HepG2 (cell line): ENCODE data around the gene CCDC3. TPM values are rescaled to one million over a fixed set of nuclear protein-coding genes. Genes with fewer than 3 reads are reported as not detected.

Experiments
- ATAC-seq: fragments of 200-7000 bp; cut with Tn5 transposase; 3 replicates; pipeline ENCODE4 v1.9.1; 2020; ENCODE audit warnings: mild to moderate bottlenecking, moderate library complexity
- BruUV-seq: library from RNA; stranded (reverse); fragments of 400-500 nt; replicated peaks from 2 replicates; lab custom pipeline; 2021; lab: Mats Ljungman, UMichigan
- CTCF ChIA-PET: fragments of 300-600 bp; formaldehyde crosslinking; extraction: SDS; loops from one replicate; lab custom pipeline; 2021; ENCODE audit warnings: low total read pairs, inconsistent platforms, low intra/inter-chr PET ratio; lab: Yijun Ruan, JAX
- POLR2A ChIA-PET: fragments of 350-600 bp; sonication (Branson Sonifier 250); formaldehyde crosslinking; loops from one replicate; lab custom pipeline; 2020; ENCODE audit warnings: antibody characterized with exemption, inconsistent platforms; lab: Yijun Ruan, JAX
- DNase-seq: peaks from one replicate; pipeline ENCODE4 v3.0.0-alpha.2; 2015; ENCODE audit warnings: low spot score
- FAIRE-seq: peaks from 3 replicates; lab custom pipeline; 2011; peaks lifted over from hg19 to GRCh38; lab: Jason Lieb, UNC
- H2AFZ ChIP-seq: one replicate; pipeline ENCODE4 v1.6.1; 2011; ENCODE audit warnings: low read length, inconsistent platforms
- H3K27ac ChIP-seq: fragments of 300-600 bp; 3 replicates; pipeline ENCODE4 v1.8.0; 2011; ENCODE audit warnings: mixed run types, mild to moderate bottlenecking, mixed read lengths, low read length, inconsistent platforms; ENCODE audit not compliant: insufficient read depth; ENCODE audit errors: extremely low read length
- H3K27me3 ChIP-seq, 2 experiments: fragments of 200-600 bp in 1 of 2; 2 replicates in 1 of 2; 3 replicates in 1 of 2; pipeline versions ENCODE4 v1.6.0 to v1.8.0; 2011; ENCODE audit warnings: low read length in 2 of 2, mild to moderate bottlenecking in 2 of 2, moderate library complexity in 2 of 2, inconsistent platforms in 1 of 2; ENCODE audit not compliant: insufficient read depth in 2 of 2, control insufficient read depth in 1 of 2
- H3K36me3 ChIP-seq, 2 experiments: fragments of 200-600 bp in 1 of 2; replicated peaks in 1 of 2; 2 replicates in 1 of 2; 3 replicates in 1 of 2; pipeline versions ENCODE4 v1.5.1 to v1.8.0; 2011; ENCODE audit warnings: low read length in 2 of 2, inconsistent platforms in 1 of 2; ENCODE audit not compliant: insufficient read depth in 2 of 2, control insufficient read depth in 1 of 2
- H3K4me1 ChIP-seq: 2 replicates; pipeline ENCODE4 v1.5.1; 2012; ENCODE audit warnings: low read length, inconsistent platforms; ENCODE audit not compliant: insufficient read depth
- H3K4me2 ChIP-seq: 2 replicates; pipeline ENCODE4 v1.6.0; 2011; ENCODE audit warnings: low read depth, low read length, inconsistent platforms
- H3K4me3 ChIP-seq, 3 experiments: fragments of 200-600 bp in 1 of 3; sonication (generic), shearing (Covaris generic) in 1 of 3; replicated peaks in 1 of 3; 2 replicates each; pipeline ENCODE4 v1.5.1; 2011 to 2016; ENCODE audit warnings: low read length in 3 of 3, inconsistent platforms in 2 of 3, low read depth in 2 of 3, mild to moderate bottlenecking in 2 of 3, control low read depth in 1 of 3, mixed read lengths in 1 of 3; ENCODE audit not compliant: insufficient read depth in 1 of 3
- H3K79me2 ChIP-seq: one replicate; pipeline ENCODE4 v1.6.1; 2011; ENCODE audit warnings: low read length, inconsistent platforms; ENCODE audit not compliant: insufficient read depth
- H3K9ac ChIP-seq: 2 replicates; pipeline ENCODE4 v1.6.0; 2011; ENCODE audit warnings: mild to moderate bottlenecking, low read depth, low read length, inconsistent platforms; ENCODE audit not compliant: insufficient read depth
- H3K9me3 ChIP-seq: 2 replicates; pipeline ENCODE4 v1.5.1; 2012; ENCODE audit warnings: mild to moderate bottlenecking, low read length
- H4K20me1 ChIP-seq: 2 replicates; pipeline ENCODE4 v1.6.0; 2011; ENCODE audit warnings: inconsistent platforms, mild to moderate bottlenecking, low read length, moderate library complexity; ENCODE audit not compliant: insufficient read depth
- AGO1 ChIP-seq: fragments of 200-400 bp; formaldehyde crosslinking; IDR thresholded peaks from 2 replicates; pipeline ENCODE4 v1.6.1; 2017; ENCODE audit warnings: mild to moderate bottlenecking, low read depth, low read length, moderate library complexity; ENCODE audit not compliant: poor library complexity, severe bottlenecking
- ETV5 ChIP-seq: IDR thresholded peaks from 2 replicates; pipeline ENCODE4 v1.6.1; 2018; ENCODE audit warnings: missing biosample characterization, missing genetic modification reagents, inconsistent platforms, borderline replicate concordance
- FOXK1 ChIP-seq: sonication (generic); formaldehyde crosslinking; IDR thresholded peaks from 2 replicates; pipeline ENCODE4 v1.4.0; 2020; ENCODE audit warnings: low read depth, missing genetic modification reagents, borderline replicate concordance
- FOXP1 ChIP-seq, 2 experiments: fragments of 450-650 bp in 1 of 2; IDR thresholded peaks; 2 replicates each; pipeline ENCODE4 v1.6.1; 2017 to 2018; ENCODE audit warnings: antibody characterized with exemption in 1 of 2
- HIVEP1 ChIP-seq: sonication (generic); formaldehyde crosslinking; IDR thresholded peaks from 2 replicates; pipeline ENCODE4 v1.4.0; 2020; ENCODE audit warnings: mild to moderate bottlenecking, missing genetic modification reagents
- HNRNPUL1 ChIP-seq: fragments of 200-400 bp; formaldehyde crosslinking; IDR thresholded peaks from 2 replicates; pipeline ENCODE4 v1.6.1; 2017; ENCODE audit warnings: low read depth, mild to moderate bottlenecking, low read length, moderate library complexity
- MXI1 ChIP-seq: IDR thresholded peaks from 3 replicates; pipeline ENCODE4 v1.6.1; 2012; ENCODE audit warnings: low read depth, low read length, inconsistent platforms, borderline replicate concordance
- PHB2 ChIP-seq: fragments of 450-650 bp; IDR thresholded peaks from 2 replicates; pipeline ENCODE4 v1.6.1; 2018; ENCODE audit not compliant: partially characterized antibody
- PHF21A ChIP-seq: sonication (generic); formaldehyde crosslinking; IDR thresholded peaks from 2 replicates; pipeline ENCODE4 v1.5.0; 2020; ENCODE audit warnings: mild to moderate bottlenecking, missing genetic modification reagents
- SALL1 ChIP-seq: sonication (generic); formaldehyde crosslinking; IDR thresholded peaks from 2 replicates; pipeline ENCODE4 v1.8.0; 2022; ENCODE audit warnings: mild to moderate bottlenecking, missing genetic modification reagents
- TOPORS ChIP-seq: sonication (generic); formaldehyde crosslinking; IDR thresholded peaks from 2 replicates; pipeline ENCODE4 v1.8.0; 2023; ENCODE audit warnings: mild to moderate bottlenecking, missing genetic modification reagents
- ZNF672 ChIP-seq: sonication (generic); formaldehyde crosslinking; IDR thresholded peaks from 2 replicates; pipeline ENCODE4 v1.8.1; 2022; ENCODE audit warnings: missing genetic modification reagents
- ZNF790 ChIP-seq: sonication (generic); formaldehyde crosslinking; IDR thresholded peaks from 2 replicates; pipeline ENCODE4 v1.8.0; 2022; ENCODE audit warnings: missing genetic modification reagents, mild to moderate bottlenecking, borderline replicate concordance
- WGBS: methylation state at CpG from one replicate; pipeline ENCODE4 v1.1.6; 2017; ENCODE audit warnings: low lambda C conversion rate; 5-methylcytosine and 5-hydroxymethylcytosine counted together
- in situ Hi-C: cut with HindIII; loops from 2 replicates; pipeline ENCODE4 v1.10.0; 2017; ENCODE audit warnings: low pct_unique_long_range_greater_than_20kb; ENCODE audit not compliant: extremely low pct_ligation_motif_present
- intact Hi-C: fragments of 100-400 bp; cut with micrococcal nuclease; formaldehyde crosslinking; loops from one replicate; pipeline ENCODE4 v1.10.0; 2022; ENCODE audit not compliant: unreplicated experiment
- polyA plus RNA-seq, 8 experiments: library from polyadenylated mRNA; depleted of rRNA in 3 of 8; stranded (reverse) in 7 of 8; unstranded in 1 of 8; fragments of >200 nt; fragmentation: Illumina TruSeq in 4 of 8; extraction: Trizol in 4 of 8; gene quantifications; 2 replicates each; pipeline versions ENCODE4 v1.2.1 to v1.2.3, GENCODE V29; 2011 to 2016; ENCODE audit warnings: low read depth in 4 of 8, missing spikeins in 1 of 8, mixed read lengths in 1 of 8; ENCODE audit not compliant: insufficient read depth in 1 of 8
- total RNA-seq, 5 experiments: library from RNA; depleted of rRNA; stranded (reverse); fragments of >200 nt; fragmentation: Illumina TruSeq; extraction: Trizol; gene quantifications; 2 replicates each; pipeline ENCODE4 v1.2.3, GENCODE V29; 2016; ENCODE audit warnings: low read depth in 1 of 5
- TF ChIP-seq, protein P1 (sequence below): sonication (generic); formaldehyde crosslinking; IDR thresholded peaks from 2 replicates; pipeline ENCODE4 v1.4.0; 2020; ENCODE audit warnings: missing genetic modification reagents
- TF ChIP-seq, protein P2 (sequence below): sonication (generic); formaldehyde crosslinking; IDR thresholded peaks from 2 replicates; pipeline ENCODE4 v1.8.0; 2022; ENCODE audit warnings: low read depth, missing genetic modification reagents
- TF ChIP-seq, protein P3 (sequence below), 2 experiments: sonication (generic) in 1 of 2; formaldehyde crosslinking in 1 of 2; IDR thresholded peaks; 2 replicates each; pipeline versions ENCODE4 v1.6.1 to v1.9.0; 2014 to 2022; ENCODE audit warnings: antibody characterized with exemption in 1 of 2, borderline replicate concordance in 1 of 2, inconsistent platforms in 1 of 2, low read depth in 1 of 2, missing genetic modification reagents in 1 of 2

CCDC3 gene
- total and polyA plus RNA-seq, 2 of the 13 experiments (the other 11 are each of a cell fraction or from before 2014, with no cell fraction given) = not detected

DNA sequence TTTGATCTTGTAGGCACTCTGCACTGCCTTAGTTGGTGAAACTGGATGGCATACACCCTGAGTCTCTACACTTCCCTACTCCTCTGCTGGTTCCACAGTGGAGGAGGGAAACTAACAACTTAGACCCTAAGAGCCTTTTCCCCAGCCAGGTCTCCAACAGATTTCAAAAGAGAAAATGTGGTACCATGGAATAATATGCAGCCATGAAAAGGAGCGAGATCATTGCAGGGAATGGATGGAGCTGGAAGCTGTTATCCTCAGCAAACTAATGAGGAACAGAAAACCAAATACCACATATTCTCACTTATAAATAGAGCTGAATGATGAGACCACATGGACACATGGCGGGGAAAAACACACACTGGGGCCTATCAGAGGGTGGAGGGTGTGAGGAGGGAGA is 36.3 kb upstream of the CCDC3 start:
- no peak overlapping the region for H3K4me2 ChIP-seq
- DNase-seq = no peak
- no peak for ATAC-seq
- H3K4me1 ChIP-seq = no peaks in the 10 kb centered on the region; the same call in 1 of the 2 replicates
- no peak overlapping the region for H2AFZ ChIP-seq
- FAIRE-seq = no peak
- in situ Hi-C loops = no loop called here
- H3K9ac ChIP-seq = no peak overlapping the region
- H4K20me1 ChIP-seq = no peaks in the 10 kb centered on the region
- no peaks in the 10 kb centered on the region for H3K36me3 ChIP-seq
- WGBS = 49% methylated on average over 2 of the region's 2 CpGs
- peaks cover 0 to 2% of the 10 kb centered on the region in 2 experiments; a peak in 1 of 5 replicates for H3K27me3 ChIP-seq
- H3K9me3 ChIP-seq = no peaks in the 10 kb centered on the region
- H3K27ac ChIP-seq = no peak overlapping the region
- no TSS peak for BruUV-seq
- POLR2A ChIA-PET = no interaction called here
- no peaks in the 10 kb centered on the region for H3K79me2 ChIP-seq
- no peak overlapping the region for H3K4me3 ChIP-seq
- CTCF ChIA-PET = no interaction called here
- intact Hi-C loops = no loop called here
- TF ChIP-seq SALL1 (CRISPR knock-in tag) = no peak
- TF ChIP-seq ZNF790 (CRISPR knock-in tag) = no peak
- no peak for TF ChIP-seq ZNF672
- no peak for TF ChIP-seq ETV5
- TF ChIP-seq, protein P1, sequence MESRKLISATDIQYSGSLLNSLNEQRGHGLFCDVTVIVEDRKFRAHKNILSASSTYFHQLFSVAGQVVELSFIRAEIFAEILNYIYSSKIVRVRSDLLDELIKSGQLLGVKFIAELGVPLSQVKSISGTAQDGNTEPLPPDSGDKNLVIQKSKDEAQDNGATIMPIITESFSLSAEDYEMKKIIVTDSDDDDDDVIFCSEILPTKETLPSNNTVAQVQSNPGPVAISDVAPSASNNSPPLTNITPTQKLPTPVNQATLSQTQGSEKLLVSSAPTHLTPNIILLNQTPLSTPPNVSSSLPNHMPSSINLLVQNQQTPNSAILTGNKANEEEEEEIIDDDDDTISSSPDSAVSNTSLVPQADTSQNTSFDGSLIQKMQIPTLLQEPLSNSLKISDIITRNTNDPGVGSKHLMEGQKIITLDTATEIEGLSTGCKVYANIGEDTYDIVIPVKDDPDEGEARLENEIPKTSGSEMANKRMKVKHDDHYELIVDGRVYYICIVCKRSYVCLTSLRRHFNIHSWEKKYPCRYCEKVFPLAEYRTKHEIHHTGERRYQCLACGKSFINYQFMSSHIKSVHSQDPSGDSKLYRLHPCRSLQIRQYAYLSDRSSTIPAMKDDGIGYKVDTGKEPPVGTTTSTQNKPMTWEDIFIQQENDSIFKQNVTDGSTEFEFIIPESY = no peak
- no peak for TF ChIP-seq AGO1
- no peak for TF ChIP-seq PHF21A (CRISPR knock-in tag)
- TF ChIP-seq FOXK1 (CRISPR knock-in tag) = no peak
- TF ChIP-seq HNRNPUL1 = no peak
- TF ChIP-seq PHB2 = no peak
- TF ChIP-seq, protein P2, sequence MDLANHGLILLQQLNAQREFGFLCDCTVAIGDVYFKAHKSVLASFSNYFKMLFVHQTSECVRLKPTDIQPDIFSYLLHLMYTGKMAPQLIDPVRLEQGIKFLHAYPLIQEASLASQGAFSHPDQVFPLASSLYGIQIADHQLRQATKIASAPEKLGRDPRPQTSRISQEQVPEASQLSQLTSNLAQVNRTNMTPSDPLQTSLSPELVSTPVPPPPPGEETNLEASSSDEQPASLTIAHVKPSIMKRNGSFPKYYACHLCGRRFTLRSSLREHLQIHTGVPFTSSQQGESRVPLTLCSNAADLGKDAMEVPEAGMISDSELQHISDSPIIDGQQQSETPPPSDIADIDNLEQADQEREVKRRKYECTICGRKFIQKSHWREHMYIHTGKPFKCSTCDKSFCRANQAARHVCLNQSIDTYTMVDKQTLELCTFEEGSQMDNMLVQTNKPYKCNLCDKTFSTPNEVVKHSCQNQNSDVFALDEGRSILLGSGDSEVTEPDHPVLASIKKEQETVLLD = no peak
- no peak for TF ChIP-seq TOPORS (CRISPR knock-in tag)
- no peak for TF ChIP-seq HIVEP1
- TF ChIP-seq MXI1 = no peak
- TF ChIP-seq, protein P3, sequence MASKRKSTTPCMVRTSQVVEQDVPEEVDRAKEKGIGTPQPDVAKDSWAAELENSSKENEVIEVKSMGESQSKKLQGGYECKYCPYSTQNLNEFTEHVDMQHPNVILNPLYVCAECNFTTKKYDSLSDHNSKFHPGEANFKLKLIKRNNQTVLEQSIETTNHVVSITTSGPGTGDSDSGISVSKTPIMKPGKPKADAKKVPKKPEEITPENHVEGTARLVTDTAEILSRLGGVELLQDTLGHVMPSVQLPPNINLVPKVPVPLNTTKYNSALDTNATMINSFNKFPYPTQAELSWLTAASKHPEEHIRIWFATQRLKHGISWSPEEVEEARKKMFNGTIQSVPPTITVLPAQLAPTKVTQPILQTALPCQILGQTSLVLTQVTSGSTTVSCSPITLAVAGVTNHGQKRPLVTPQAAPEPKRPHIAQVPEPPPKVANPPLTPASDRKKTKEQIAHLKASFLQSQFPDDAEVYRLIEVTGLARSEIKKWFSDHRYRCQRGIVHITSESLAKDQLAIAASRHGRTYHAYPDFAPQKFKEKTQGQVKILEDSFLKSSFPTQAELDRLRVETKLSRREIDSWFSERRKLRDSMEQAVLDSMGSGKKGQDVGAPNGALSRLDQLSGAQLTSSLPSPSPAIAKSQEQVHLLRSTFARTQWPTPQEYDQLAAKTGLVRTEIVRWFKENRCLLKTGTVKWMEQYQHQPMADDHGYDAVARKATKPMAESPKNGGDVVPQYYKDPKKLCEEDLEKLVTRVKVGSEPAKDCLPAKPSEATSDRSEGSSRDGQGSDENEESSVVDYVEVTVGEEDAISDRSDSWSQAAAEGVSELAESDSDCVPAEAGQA (IDR thresholded peaks at IDR 0.05; ENCODE audit: low read depth) = no peak
- TF ChIP-seq, protein P3 (CRISPR knock-in tag; IDR thresholded peaks at IDR 0.05; ENCODE audit: borderline replicate concordance) = no peak
- no peak for TF ChIP-seq FOXP1 (IDR thresholded peaks at IDR 0.05)
- no peak for TF ChIP-seq FOXP1 (CRISPR knock-in tag; IDR thresholded peaks at IDR 0.05)
